MG63 (cell line): ENCODE results near the gene MUC5AC. TPM values are rescaled to one million over a fixed set of nuclear protein-coding genes. Genes with fewer than 3 reads are reported as not detected.

Experiments
- DNase-seq: peaks from one replicate; pipeline ENCODE4 v3.0.0-alpha.2; 2020
- H3K27me3 ChIP-seq: fragments of 250-450 bp; sonication (Bioruptor Pico); 2 replicates; pipeline ENCODE4 v1.5.1; 2020; ENCODE audit warnings: mild to moderate bottlenecking, moderate library complexity
- H3K36me3 ChIP-seq: fragments of 250-450 bp; sonication (Bioruptor Pico); 2 replicates; pipeline ENCODE4 v1.5.1; 2020; ENCODE audit warnings: mild to moderate bottlenecking, moderate library complexity
- H3K4me3 ChIP-seq: fragments of 250-450 bp; sonication (Bioruptor Pico); 2 replicates; pipeline ENCODE4 v1.5.1; 2020; ENCODE audit warnings: mild to moderate bottlenecking, moderate library complexity
- H3K9me3 ChIP-seq: fragments of 250-450 bp; sonication (Bioruptor Pico); 2 replicates; pipeline ENCODE4 v1.5.1; 2020; ENCODE audit warnings: mild to moderate bottlenecking, moderate library complexity
- total RNA-seq: library from RNA; depleted of rRNA; stranded (reverse); fragments of >200 nt; shearing (Covaris generic); gene quantifications from 2 replicates; pipeline ENCODE4 v1.2.3, GENCODE V29; 2014; ENCODE audit warnings: low replicate concordance

MUC5AC gene
- total RNA-seq, 1 experiment from 2014 or later = not detected

DNA sequence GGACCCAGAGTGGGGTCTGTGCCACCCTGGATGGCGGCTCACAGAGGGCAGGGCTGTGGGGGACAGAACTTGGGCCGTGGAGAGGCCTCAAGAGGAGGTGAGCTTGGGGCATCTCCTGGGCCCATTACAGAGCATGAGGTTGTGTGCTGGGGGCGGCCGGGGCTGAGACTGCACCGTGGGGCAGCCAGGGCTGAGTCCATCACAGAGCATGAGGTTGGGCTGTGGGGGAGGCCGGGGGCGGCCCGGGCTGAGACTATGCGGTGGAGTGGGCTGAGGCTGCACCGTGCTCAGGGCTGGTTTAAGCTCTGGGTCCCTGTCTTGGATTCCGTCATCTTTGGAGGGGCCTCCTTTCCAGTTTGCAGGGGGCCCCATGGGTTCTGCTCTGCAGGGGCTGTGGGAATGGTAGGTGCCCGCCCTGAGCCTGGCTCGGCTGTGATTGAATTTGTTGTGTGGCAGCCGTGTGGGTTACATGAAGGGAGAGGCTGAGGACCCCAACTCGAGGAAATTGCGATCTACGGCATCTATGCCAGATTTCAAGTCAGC is 38.1 kb upstream of the MUC5AC start:
- no peaks in the 10 kb centered on the region for H3K9me3 ChIP-seq
- H3K36me3 ChIP-seq = no peaks in the 10 kb centered on the region
- H3K4me3 ChIP-seq = no peak overlapping the region
- no peak for DNase-seq
- H3K27me3 ChIP-seq = no peaks in the 10 kb centered on the region

DNA sequence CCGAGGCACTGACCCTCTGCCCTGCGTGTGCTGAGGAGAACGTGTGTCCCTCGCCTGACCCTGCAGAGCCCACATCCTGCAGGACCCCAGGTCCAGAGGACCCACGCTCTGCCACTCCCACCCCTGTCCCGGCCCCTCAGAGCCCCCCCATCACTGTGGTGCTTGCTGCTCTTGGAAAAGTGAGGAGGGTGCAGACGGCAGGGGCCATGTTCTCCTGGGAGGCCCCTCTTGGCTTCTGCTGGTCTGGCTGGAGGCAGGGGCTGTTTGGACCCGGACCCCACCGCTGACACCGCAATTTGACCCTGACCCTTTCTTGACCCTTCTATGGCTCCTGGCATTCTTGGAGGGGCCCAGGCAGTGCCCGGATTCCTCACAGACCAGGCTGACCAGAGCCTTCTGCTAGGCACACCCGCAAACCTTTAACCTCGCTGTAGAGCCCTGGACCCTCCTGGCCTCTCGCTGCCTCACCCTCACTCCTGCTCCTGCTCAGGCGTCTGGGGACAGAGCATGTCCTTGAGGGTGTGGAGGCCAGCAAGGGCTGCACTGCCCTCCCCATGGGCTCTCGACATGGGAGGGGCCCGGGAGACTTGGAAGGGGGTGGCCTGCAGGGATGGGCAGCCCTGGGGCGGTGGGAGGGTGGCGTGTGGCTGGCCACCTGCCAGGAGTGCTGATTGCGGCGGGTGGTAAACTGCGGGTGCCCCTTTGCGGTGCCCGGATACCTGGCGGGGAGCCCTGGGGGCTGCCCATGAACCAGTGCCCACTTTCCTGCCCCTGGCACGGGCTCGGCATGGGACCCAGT is 37.0 kb upstream of the MUC5AC start:
- no peak overlapping the region for H3K4me3 ChIP-seq
- H3K36me3 ChIP-seq = no peaks in the 10 kb centered on the region
- H3K27me3 ChIP-seq = no peaks in the 10 kb centered on the region
- no peak for DNase-seq
- H3K9me3 ChIP-seq = no peaks in the 10 kb centered on the region

DNA sequence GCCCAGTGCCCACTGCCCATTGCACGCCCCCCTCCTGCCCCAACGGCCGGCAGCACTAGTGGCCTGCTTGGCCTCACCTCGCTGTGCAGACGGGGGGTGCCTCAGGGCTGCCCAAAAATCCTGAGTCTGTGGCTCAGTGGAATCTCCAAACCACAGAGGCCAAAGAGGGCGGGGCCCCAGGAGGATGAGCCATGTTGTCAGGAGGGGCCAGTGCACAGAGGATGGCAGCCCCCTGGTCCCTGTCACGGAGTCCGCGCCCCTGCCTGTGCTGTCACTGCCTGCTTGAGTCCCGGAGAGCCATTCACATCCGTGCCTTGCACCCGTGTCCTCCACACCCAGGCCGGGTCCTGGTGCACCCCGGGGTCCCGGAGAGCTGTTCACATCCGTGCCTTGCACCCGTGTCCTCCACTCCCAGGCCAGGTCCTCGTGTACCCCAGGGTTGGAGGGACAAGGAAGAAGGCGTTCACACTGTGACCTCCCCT is 36.4 kb upstream of the MUC5AC start:
- DNase-seq = no peak
- Histone ChIP-seq H3K36me3 (no peaks in the 10 kb centered on the region), H3K4me3 (no peak overlapping the region), H3K9me3 (no peaks in the 10 kb centered on the region), H3K27me3 (no peaks in the 10 kb centered on the region)

DNA sequence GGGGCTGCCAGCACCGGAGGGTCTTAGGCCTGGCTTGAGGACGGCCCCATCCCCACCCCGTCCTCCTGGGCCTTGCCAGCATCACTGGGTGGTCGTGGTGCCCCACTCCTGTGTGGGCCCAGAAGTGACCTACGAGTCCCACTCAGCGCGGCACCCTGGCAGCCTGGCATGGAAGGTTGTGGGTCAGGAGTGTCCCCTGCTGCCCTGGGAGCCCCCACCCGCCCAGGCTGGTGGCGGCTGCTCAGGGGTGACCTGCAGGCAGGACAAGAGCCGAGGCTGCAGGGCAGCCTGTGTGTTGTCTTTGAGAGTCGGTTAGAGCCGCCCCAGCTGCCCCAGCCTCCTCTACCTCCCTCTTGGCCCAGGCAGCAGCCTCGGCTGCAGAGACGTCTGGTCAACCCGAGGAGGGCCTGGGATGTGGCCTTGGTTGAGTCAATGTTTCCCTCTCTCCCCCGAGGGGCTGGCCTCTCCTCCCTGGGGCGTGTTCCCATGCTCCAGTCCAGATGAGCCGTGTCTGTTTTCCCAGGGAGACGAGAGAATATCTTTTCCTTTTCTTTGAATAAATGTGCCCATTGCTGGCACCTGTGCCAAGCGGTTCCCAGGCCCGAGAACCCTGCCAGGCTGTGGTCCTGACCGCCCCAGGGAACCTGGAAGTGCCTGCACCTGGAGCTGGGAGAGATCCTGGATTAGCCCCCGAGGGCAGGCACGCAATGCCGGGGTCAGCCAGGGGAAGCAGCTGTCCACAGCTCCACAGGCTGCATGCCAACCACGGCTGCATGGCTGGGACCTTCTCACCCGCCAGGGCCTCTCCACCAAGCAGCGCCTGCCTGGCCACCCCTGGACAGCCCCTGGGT is 35.7 kb upstream of the MUC5AC start:
- Histone ChIP-seq H3K27me3 (no peaks in the 10 kb centered on the region), H3K9me3 (no peaks in the 10 kb centered on the region), H3K4me3 (no peak overlapping the region), H3K36me3 (no peaks in the 10 kb centered on the region)
- peak; percentile 67 for DNase-seq

DNA sequence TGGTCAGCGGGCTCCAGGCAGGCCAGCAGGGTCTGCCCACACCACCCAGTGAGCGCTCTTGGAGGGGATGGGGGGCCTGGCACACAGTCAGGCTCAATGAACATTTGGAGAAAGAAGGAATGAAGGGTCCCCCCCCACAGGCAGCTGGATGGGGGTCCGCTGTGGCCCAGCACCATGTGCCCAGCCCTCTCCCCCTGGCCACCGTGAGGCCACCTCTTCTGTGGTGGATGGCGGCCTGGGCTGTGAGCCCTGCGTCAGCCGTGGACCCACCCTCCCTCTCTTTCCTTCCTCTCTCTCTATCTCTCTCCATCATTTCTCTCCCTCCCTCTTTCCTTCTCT is 35.1 kb upstream of the MUC5AC start:
- Histone ChIP-seq H3K9me3 (no peaks in the 10 kb centered on the region), H3K4me3 (no peak overlapping the region), H3K27me3 (no peaks in the 10 kb centered on the region), H3K36me3 (no peaks in the 10 kb centered on the region)
- DNase-seq = no peak

DNA sequence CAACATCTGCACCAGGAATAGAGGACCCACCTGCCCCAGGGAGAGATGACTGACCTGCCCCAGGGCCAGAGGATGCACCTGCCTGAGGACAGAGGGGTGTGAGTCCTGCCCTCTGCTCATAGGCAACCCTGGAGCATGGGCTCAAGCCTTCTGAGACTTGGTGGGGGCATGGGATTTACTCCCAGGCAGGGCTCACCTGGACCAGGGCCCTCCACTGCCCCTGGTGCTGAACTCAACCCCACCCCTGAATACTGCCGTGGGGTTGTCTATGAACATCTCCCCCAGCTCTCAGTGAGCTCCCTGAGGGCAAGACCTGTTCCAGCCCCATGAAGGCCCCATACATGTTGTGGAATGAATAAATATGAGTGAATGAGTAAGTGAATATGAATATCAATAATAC is 33.8 kb upstream of the MUC5AC start:
- H3K27me3 ChIP-seq = no peaks in the 10 kb centered on the region
- H3K9me3 ChIP-seq = no peaks in the 10 kb centered on the region
- no peak overlapping the region for H3K4me3 ChIP-seq
- no peaks in the 10 kb centered on the region for H3K36me3 ChIP-seq
- no peak for DNase-seq

DNA sequence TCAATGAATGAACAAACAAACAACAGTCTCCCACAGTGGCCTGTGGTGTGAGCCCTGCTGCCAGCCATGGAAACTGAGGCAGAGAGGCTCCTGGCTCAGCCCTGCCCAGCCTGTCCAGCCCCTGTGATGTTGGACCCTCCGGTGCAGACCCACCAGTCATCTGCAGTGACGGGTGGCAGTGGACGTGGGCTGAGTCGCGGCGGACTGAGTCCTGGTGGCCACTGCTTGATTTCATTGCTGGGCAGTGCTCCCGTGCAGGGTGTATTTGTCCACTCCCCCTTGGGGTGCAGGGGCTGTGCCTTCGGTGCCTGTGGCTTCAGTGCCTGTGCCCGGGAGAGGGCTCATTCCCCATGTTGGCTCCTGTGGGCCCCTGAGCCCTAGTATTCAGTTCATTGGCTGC is 31.9 kb upstream of the MUC5AC start:
- Histone ChIP-seq H3K4me3 (no peak overlapping the region), H3K9me3 (no peaks in the 10 kb centered on the region), H3K36me3 (no peaks in the 10 kb centered on the region), H3K27me3 (no peaks in the 10 kb centered on the region)
- DNase-seq = no peak

DNA sequence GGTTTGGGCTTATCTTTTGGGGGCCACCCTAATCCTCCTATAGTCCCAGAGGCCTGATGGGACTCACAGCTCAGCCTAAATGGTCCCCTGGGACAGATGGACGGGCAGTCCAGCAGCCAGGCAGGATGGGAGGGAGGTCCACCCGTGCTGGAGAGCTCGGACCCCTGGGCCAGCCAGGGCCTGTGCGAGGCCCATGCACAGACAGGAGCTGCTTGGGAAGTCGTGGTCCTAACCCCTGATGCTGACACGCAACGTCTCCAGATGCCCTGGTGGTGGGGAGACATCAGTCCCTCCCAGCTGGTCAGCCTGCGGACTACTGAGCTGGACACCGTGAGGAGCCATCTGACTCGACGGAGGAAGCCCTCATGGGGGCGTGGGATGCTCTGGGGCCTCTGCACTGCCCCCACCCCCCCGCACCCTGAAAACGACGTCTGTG is 31.2 kb upstream of the MUC5AC start:
- no peak overlapping the region for H3K4me3 ChIP-seq
- no peaks in the 10 kb centered on the region for H3K27me3 ChIP-seq
- H3K36me3 ChIP-seq = no peaks in the 10 kb centered on the region
- DNase-seq = no peak
- H3K9me3 ChIP-seq = no peaks in the 10 kb centered on the region

DNA sequence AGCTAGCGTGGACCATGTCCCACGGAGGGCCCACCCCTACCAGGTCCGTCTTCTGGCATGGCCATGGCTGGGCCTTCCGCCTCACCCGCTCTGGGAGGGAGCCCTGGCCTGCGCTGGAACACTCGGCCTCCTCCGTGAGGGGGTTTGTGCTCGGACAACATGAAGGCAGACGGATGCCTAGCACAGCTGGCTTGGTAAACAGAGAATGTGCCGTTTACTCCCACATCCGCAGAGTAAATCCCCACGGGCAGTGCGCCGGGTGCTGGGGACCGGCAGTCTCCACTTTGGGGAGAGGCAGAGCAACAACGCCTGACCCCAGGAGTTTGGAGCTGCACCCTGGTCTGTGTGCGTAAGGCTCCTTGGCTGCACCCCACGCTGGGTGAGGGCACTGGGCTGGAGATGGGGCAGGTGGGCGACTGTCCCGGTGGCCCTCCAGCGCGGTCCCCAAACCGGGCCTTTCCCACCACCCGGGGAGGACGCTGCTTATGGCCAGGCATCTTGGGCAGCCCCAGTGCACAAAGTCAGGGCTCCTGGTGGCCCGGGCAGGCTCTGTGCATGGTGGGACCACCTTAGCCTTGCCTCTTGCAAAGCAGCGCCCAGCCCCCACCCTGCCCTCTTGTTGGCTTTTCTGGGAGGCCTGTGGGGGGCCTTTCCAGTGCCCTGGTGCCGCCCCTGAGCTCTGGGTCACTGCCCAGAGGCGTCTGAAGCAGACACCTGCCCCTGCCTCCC is 30.7 kb upstream of the MUC5AC start:
- H3K4me3 ChIP-seq = no peak overlapping the region
- no peaks in the 10 kb centered on the region for H3K9me3 ChIP-seq
- H3K27me3 ChIP-seq = no peaks in the 10 kb centered on the region
- no peak for DNase-seq
- no peaks in the 10 kb centered on the region for H3K36me3 ChIP-seq

DNA sequence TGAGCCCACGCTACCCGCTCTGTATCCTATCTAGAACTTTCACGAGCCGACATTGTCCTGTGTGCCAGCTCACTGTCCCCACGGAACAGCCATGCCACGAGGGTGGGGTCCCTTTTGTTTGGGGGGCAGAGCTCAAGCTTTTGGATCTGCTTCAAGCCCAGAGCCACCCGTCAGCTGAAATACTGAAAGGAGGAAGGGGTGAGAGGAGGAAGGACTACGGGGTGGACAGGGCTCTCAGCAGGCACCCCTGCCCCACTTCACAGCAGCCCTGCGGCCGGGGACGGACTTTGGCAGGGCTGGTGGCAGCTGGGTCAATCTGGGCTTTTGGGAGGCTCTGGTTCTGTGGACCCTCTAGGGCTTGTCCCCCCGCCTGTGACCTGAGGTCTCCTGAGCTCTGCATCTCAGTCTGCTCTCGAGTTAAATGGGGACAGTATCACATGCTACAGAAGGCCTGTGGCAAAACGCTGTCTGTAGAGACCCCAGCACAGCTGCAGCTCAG is 30.0 kb upstream of the MUC5AC start:
- no peaks in the 10 kb centered on the region for H3K27me3 ChIP-seq
- H3K36me3 ChIP-seq = no peaks in the 10 kb centered on the region
- no peaks in the 10 kb centered on the region for H3K9me3 ChIP-seq
- no peak for DNase-seq
- no peak overlapping the region for H3K4me3 ChIP-seq

DNA sequence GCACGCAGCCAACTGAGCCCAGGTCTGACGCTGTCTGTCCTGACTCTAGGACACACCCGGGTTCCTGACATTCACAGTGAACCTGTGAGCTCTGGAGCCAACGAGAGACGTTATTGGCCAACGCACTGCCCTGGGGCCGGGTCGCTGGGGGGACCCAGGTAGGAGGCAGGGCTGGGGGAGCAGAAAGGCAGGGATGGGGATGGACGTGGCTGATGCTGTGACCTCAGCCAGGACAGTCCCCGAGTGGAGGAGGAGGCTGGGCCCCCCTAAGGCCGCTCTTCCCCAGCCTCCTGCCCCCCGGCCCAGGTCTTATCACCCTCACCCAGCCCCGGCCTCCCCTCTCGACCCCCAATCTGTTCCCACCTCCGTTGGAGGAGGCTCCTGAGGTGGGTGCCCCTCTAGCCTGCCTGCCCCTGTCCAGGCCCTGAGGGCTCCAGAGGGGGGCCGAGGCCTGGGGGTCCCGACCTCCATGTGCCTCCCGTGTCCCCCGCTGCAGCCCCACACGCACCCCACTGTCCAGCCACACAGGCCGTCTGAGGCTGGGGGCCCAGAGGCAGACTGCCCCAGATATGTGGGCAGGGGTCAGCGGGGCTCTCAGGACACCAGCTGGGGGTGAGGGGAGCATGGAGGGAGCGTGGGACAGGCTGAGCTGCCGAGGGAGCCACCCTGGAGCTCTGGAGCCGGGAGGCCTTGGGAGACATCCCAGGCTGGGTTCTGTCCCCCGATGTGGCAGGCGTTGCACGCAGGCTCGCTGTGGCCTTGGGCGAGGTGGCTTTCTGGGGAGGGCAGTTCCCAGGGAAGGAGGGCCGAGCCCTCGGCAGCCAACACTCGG is 29.2 kb upstream of the MUC5AC start:
- DNase-seq = no peak
- Histone ChIP-seq H3K9me3 (peaks cover under 1% of the 10 kb centered on the region; the same call in 1 of the 2 replicates), H3K36me3 (no peaks in the 10 kb centered on the region), H3K4me3 (no peak overlapping the region), H3K27me3 (no peaks in the 10 kb centered on the region)

DNA sequence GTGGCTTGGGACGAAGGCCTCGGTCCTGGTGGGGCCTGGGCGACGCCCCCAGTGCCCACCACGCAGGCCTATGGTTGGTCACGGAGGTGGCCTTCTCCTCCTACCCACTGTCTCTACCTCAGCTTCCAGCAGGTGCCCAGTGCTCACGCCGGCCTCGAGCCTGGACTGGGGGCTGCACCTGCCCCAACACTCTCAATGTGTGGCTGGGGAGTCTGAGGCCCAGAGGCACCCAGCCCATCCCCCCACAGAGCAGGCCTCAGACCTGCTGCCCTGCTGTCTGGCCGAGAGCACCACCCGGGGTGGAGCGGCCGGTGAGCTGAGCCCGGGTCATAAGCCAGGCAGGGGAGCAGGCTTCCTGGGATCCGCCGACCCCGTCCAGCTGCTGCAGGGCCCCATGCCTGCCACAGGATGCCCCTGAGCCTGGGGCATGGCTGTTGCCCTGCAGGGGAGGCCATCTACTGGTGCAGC is 28.6 kb upstream of the MUC5AC start:
- H3K9me3 ChIP-seq = peaks cover 7% of the 10 kb centered on the region
- H3K36me3 ChIP-seq = no peaks in the 10 kb centered on the region
- no peak for DNase-seq
- no peak overlapping the region for H3K4me3 ChIP-seq
- no peaks in the 10 kb centered on the region for H3K27me3 ChIP-seq

DNA sequence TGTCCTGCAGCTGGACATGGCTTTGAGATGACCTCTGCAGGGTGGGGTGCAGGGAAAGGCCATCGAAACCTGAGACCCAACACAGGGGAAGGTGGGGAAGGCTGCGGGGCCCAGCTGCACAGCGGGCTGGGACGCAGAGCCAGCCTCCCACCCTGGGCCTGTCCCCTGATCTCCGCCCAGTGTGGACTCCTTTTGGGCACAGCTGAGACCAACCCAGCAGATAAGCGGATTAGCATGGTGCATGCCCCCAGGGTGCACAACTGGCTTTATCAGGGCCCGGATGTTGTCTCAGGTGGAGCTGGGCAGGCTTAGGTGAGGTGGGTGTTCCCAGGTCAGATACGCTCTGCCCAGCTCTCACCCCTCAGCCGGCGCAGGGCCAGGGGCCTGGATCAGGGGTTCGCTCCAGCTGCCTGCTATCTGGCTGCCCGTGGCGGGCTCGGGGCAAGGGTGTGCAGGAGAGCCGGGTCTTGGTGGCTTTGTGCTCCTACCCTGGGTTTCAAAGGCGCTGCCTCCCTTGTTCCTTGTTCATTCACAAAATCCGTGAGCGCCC is 28.1 kb upstream of the MUC5AC start:
- H3K4me3 ChIP-seq = no peak overlapping the region
- H3K27me3 ChIP-seq = no peaks in the 10 kb centered on the region
- no peaks in the 10 kb centered on the region for H3K36me3 ChIP-seq
- H3K9me3 ChIP-seq = peaks cover 11% of the 10 kb centered on the region
- no peak for DNase-seq

DNA sequence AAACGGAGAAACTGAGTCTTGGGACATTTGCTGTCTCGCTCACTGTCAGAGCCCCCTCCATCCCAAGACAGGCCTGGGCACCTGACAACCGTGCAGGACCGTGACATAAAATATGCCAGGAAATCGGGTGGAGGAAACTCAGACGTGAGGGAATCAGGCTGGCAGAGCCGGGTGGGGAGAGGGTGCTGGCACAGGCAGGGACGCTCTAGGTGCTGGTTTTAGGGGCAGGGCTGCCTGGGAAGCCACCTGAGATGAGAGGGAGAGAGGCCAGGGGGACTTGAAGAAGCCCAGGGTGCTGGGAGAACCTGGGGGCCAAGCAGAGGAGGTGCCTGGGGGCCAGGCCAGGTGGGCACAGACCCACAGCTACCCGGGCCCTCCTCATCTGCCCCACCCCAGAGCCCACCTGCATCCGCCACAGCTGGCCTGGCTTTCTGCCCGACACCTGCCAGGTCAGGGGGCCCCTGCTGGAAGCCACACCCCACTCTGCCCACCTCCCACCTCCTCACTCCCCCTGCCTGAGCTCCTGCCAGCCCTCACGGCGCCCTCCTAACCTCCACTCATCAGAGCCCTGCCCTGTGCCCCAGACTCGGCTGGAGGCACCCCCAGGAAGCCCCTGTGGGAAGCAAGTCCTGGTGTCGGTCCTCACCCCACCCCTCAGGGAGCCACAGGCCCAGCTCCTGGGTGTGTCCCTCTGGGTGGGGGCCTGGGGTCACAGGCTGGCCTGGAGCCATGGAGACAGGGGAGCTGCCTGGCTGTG is 27.3 kb upstream of the MUC5AC start:
- Histone ChIP-seq H3K4me3 (no peak overlapping the region), H3K36me3 (no peaks in the 10 kb centered on the region), H3K9me3 (peaks cover 19% of the 10 kb centered on the region), H3K27me3 (no peaks in the 10 kb centered on the region)
- no peak for DNase-seq
